ENCODE data around the gene EPHA2.

- TF ChIP-seq CTCF (IDR thresholded peaks at IDR 0.05; ENCODE audit: low read depth, low read length) (no peak), POLR2A (IDR thresholded peaks at IDR 0.05; ENCODE audit: extremely low read depth, insufficient read length) (no peak), MYC (IDR thresholded peaks at IDR 0.05; ENCODE audit: low read depth, low read length) (no peak)
- TF ChIP-seq, protein P1, sequence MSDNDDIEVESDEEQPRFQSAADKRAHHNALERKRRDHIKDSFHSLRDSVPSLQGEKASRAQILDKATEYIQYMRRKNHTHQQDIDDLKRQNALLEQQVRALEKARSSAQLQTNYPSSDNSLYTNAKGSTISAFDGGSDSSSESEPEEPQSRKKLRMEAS (IDR thresholded peaks at IDR 0.05; ENCODE audit: low read depth, low read length): peak; percentile 28; the same call in 1 of the 2 replicates
Observed at GRCh38 chr1:16151196-16151994, 4.5 kb downstream of the EPHA2 start.
